ENCODE data around the gene C3.

- no peak for TF ChIP-seq CTCF (IDR thresholded peaks at IDR 0.05; ENCODE audit: poor library complexity)
- TF ChIP-seq EZH2phosphoT487 (IDR thresholded peaks at IDR 0.05; ENCODE audit: low read depth, severe bottlenecking, unreplicated experiment), result no peak
- no peak for TF ChIP-seq EZH2 (IDR thresholded peaks at IDR 0.05; ENCODE audit: borderline replicate concordance)
Observed at GRCh38 chr19:6708346-6708745, 12.1 kb downstream of the C3 start.

All from hepatocyte (in vitro differentiated cells).